Glutamatergic neuron (in vitro differentiated cells): Measurements from ENCODE around the gene ARHGAP31. TPM values are rescaled to one million over a fixed set of nuclear protein-coding genes. Genes with fewer than 3 reads are reported as not detected.

ENCODE experiments used
- DNase-seq: peaks from one replicate; pipeline ENCODE4 v3.0.0; 2022
- H3K27ac Mint-ChIP-seq: one replicate; pipeline ENCODE4 v1.8.0; 2020; ENCODE audit warnings: mild to moderate bottlenecking, mixed read lengths, inconsistent platforms; ENCODE audit not compliant: unreplicated experiment
- H3K27me3 Mint-ChIP-seq: one replicate; pipeline ENCODE4 v1.8.0; 2020; ENCODE audit warnings: mild to moderate bottlenecking, moderate library complexity, mixed read lengths, inconsistent platforms; ENCODE audit not compliant: unreplicated experiment
- H3K36me3 Mint-ChIP-seq: one replicate; pipeline ENCODE4 v1.8.0; 2020; ENCODE audit warnings: mild to moderate bottlenecking, mixed read lengths, inconsistent platforms; ENCODE audit not compliant: unreplicated experiment
- H3K4me1 Mint-ChIP-seq: one replicate; pipeline ENCODE4 v1.8.0; 2020; ENCODE audit warnings: mild to moderate bottlenecking, low read depth, mixed read lengths, inconsistent platforms; ENCODE audit not compliant: unreplicated experiment
- H3K4me3 Mint-ChIP-seq: one replicate; pipeline ENCODE4 v1.8.0; 2020; ENCODE audit warnings: mild to moderate bottlenecking, mixed read lengths, inconsistent platforms; ENCODE audit not compliant: unreplicated experiment
- H3K9me3 Mint-ChIP-seq: one replicate; pipeline ENCODE4 v1.8.0; 2020; ENCODE audit warnings: mild to moderate bottlenecking, moderate library complexity, mixed read lengths, inconsistent platforms; ENCODE audit not compliant: unreplicated experiment
- total RNA-seq: library from RNA; stranded (reverse); fragmentation: NEBNext Ultra II Directional; extraction: Animal tissue kit (Norgen Biotek cat#: 25700); gene quantifications from one replicate; pipeline ENCODE4 v1.2.1, GENCODE V29; 2021; ENCODE audit not compliant: unreplicated experiment
- TF ChIP-seq, protein P1 (sequence below): fragments of 200-600 bp; sonication (generic); IDR thresholded peaks from one replicate; pipeline ENCODE4 v1.5.0; 2021; ENCODE audit not compliant: partially characterized antibody, unreplicated experiment

ARHGAP31 gene
- total RNA-seq, 1 donor from 2014 or later = 0.20 TPM

DNA sequence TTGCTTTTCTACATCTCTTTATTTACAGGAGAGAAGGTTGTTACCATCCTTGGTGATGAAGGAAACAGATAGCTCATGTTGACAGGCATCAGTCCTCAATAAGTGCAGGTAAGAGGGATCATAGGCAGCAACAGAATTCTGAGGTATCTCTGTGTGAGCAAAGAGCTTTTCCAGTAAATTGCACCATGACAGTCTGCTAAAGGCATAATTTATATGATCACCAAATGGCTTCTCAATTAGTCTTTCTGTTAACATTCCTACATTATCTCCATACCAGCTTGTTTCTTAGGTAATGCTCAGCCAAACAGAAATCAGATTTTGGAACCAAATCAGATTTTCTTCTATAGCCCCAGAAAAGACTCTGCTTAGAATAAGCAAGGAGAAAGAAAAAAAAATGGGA is 3.6 kb upstream of the ARHGAP31 start:
- Mint-ChIP-seq H3K27ac (no peak overlapping the region), H3K4me3 (no peak overlapping the region), H3K36me3 (peaks cover 6% of the 10 kb centered on the region), H3K9me3 (peaks cover 11% of the 10 kb centered on the region), H3K27me3 (peaks cover 13% of the 10 kb centered on the region), H3K4me1 (peaks cover 8% of the 10 kb centered on the region)
- DNase-seq = no peak
- TF ChIP-seq, protein P1, sequence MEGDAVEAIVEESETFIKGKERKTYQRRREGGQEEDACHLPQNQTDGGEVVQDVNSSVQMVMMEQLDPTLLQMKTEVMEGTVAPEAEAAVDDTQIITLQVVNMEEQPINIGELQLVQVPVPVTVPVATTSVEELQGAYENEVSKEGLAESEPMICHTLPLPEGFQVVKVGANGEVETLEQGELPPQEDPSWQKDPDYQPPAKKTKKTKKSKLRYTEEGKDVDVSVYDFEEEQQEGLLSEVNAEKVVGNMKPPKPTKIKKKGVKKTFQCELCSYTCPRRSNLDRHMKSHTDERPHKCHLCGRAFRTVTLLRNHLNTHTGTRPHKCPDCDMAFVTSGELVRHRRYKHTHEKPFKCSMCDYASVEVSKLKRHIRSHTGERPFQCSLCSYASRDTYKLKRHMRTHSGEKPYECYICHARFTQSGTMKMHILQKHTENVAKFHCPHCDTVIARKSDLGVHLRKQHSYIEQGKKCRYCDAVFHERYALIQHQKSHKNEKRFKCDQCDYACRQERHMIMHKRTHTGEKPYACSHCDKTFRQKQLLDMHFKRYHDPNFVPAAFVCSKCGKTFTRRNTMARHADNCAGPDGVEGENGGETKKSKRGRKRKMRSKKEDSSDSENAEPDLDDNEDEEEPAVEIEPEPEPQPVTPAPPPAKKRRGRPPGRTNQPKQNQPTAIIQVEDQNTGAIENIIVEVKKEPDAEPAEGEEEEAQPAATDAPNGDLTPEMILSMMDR = no peak

- Mint-ChIP-seq H3K4me1 (peaks cover 8% of the 10 kb centered on the region), H3K9me3 (peaks cover 11% of the 10 kb centered on the region), H3K36me3 (peaks cover 6% of the 10 kb centered on the region), H3K4me3 (no peak overlapping the region), H3K27ac (no peak overlapping the region), H3K27me3 (peaks cover 13% of the 10 kb centered on the region)
- DNase-seq = no peak
- TF ChIP-seq, protein P1 = no peak
Measured at GRCh38 chr3:119291062-119291700, 3.0 kb upstream of the ARHGAP31 start.

DNA sequence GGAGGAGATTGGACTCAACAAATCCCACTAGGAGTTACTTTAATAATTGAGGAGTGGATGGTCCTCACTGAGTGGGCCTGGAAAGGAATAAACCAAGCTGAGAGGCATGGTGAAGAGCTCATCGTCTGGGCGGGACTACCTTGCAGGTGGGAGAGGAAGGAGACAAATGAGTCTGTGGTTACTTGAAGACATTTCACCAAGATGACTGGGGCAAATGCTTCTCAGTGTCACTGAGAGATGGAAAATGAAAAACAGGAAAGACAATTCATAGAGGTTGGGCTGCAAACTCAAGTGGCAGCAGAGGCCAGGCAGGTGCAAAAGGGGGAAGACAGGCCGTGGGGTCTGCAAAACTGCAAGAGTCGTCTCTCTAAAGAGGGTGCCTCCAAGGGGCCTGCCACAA is 1.5 kb upstream of the ARHGAP31 start:
- peaks cover 8% of the 10 kb centered on the region for H3K4me1 Mint-ChIP-seq
- TF ChIP-seq, protein P1 = no peak
- peaks cover 13% of the 10 kb centered on the region for H3K27me3 Mint-ChIP-seq
- no peak for DNase-seq
- peaks cover 4% of the 10 kb centered on the region for H3K36me3 Mint-ChIP-seq
- no peak overlapping the region for H3K27ac Mint-ChIP-seq
- H3K9me3 Mint-ChIP-seq = peaks cover 11% of the 10 kb centered on the region
- H3K4me3 Mint-ChIP-seq = peak overlapping the region; percentile 20

DNA sequence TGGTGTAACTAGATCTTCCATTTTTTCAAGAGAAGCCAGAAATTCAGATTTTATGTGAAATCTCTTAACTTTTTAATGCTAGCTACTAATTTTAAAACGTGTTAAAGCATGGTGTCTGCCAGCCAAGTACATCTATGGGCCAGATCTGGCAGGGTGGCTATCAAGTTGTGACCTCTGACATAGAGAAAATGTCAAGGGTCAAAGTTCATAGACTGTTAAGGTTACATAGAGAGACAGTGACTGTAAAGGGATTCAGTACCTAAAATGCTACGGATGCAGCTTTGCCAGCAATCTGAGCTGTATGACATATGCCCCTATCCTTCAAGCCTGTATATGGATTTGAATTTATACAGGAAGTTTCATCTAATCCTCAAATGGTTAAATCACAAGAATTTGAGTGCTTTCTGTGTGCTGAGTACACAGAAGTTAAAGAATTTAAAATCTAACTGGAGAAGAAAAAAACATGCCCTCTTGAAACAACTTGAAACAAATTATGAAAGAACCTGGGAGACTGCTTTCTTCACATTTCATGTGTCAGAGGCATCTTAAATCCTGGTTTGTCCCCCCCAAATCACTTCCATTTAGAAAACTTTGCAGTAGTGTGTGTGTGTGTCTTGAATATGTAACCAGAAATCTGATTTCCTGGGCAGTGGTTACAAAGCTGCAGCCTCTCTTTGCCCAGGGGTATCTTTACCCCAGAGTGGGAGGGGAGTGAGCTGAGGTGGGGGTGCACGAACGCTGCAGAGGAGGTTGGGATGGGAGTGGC is 895 bp upstream of the ARHGAP31 start:
- no peak for DNase-seq
- H3K9me3 Mint-ChIP-seq = peaks cover 11% of the 10 kb centered on the region
- H3K27me3 Mint-ChIP-seq = peaks cover 13% of the 10 kb centered on the region
- H3K4me1 Mint-ChIP-seq = peaks cover 8% of the 10 kb centered on the region
- TF ChIP-seq, protein P1 = no peak
- peak overlapping the region; percentile 55 for H3K27ac Mint-ChIP-seq
- no peaks in the 10 kb centered on the region for H3K36me3 Mint-ChIP-seq
- peak overlapping the region; percentile 84 for H3K4me3 Mint-ChIP-seq
